Cardiac muscle cell (in vitro differentiated cells and primary cell): ENCODE measurements around the gene CYFIP1. TPM values are rescaled to one million over a fixed set of nuclear protein-coding genes. Genes with fewer than 3 reads are reported as not detected.

ENCODE experiments used
- DNase-seq, 2 donors: peaks; one replicate each; pipeline versions ENCODE4 v3.0.0 to v3.0.0-alpha.2; 2010 to 2017; ENCODE audit warnings: low read depth in 1 of 2, low spot score in 1 of 2
- H3K27ac ChIP-seq: fragments of 200-600 bp; sonication (generic); 2 replicates; pipeline ENCODE4 v1.5.1; 2016
- H3K27me3 ChIP-seq: fragments of 200-600 bp; sonication (generic); 2 replicates; pipeline ENCODE4 v1.6.0; 2016; ENCODE audit warnings: control low read depth
- H3K36me3 ChIP-seq: fragments of 200-600 bp; sonication (generic); 2 replicates; pipeline ENCODE4 v1.5.1; 2016; ENCODE audit warnings: control low read depth
- H3K4me1 ChIP-seq: fragments of 200-600 bp; sonication (generic); 2 replicates; pipeline ENCODE4 v1.8.1; 2017; ENCODE audit warnings: low read depth, mild to moderate bottlenecking, mixed run types
- H3K4me3 ChIP-seq: fragments of 200-600 bp; sonication (generic); 2 replicates; pipeline ENCODE4 v1.5.1; 2016; ENCODE audit warnings: mild to moderate bottlenecking
- H3K9me3 ChIP-seq: fragments of 200-600 bp; sonication (generic); 2 replicates; pipeline ENCODE4 v1.5.1; 2017; ENCODE audit warnings: low read depth, mild to moderate bottlenecking, control low read depth
- CTCF ChIP-seq: IDR thresholded peaks from 2 replicates; pipeline ENCODE4 v1.5.1; 2012; ENCODE audit warnings: low read depth, mild to moderate bottlenecking, low read length
- polyA plus RNA-seq: library from polyadenylated mRNA; unstranded; fragments of >200 nt; fragmentation: Nextera tagmentation; extraction: Ambion mirVana; gene quantifications from 2 replicates; pipeline ENCODE4 v1.2.1, GENCODE V29; 2016
- total RNA-seq: library from RNA; depleted of rRNA; stranded (reverse); fragments of >200 nt; gene quantifications from 2 replicates; pipeline ENCODE4 v1.2.3, GENCODE V29; 2016

The CYFIP1 gene
- total and polyA plus RNA-seq, 2 experiments from 2014 or later: 32.9 to 38.7 TPM

DNA sequence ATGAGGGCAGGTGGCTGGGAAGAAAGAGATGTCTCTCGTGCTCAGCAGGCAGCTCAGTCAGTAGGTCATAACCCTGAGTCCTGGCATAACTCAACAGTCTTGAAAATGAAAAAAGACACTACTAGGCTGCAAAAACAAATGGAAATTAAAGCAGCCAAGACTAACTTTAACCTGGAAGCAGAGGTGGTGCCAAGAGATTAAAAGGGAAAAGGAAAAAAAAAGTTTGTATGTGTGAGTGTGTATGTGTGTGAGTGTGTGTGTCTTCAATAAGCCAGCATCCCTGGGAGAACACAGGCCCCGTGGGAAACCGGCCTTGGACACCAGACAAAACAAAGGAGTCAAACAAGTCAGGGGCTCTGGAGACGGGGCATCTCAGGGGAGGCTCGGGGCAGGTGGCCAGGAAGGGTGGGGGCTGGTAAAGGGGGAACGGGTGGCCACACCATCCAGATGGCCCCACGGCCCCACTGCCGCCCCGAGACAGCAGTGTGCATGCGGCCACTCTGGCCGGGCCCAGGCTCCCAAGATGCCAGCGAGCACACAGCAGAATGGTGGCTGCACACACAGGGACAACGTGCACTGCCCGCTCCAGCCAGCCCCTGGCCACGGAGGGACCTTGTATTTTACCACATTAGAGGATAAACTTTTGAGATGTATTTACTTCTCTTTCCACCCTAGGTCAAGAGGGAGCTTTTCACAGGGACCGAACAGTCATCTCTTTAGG lies 23.8 kb downstream of the CYFIP1 start:
- no peak for TF ChIP-seq CTCF
- H3K27ac ChIP-seq: no peak overlapping the region
- H3K36me3 ChIP-seq: no peaks in the 10 kb centered on the region
- H3K9me3 ChIP-seq: no peaks in the 10 kb centered on the region
- no peak overlapping the region for H3K4me3 ChIP-seq
- peak in 1 of 2 donors; percentile 64 for DNase-seq
- no peaks in the 10 kb centered on the region for H3K27me3 ChIP-seq
- H3K4me1 ChIP-seq: no peaks in the 10 kb centered on the region

DNA sequence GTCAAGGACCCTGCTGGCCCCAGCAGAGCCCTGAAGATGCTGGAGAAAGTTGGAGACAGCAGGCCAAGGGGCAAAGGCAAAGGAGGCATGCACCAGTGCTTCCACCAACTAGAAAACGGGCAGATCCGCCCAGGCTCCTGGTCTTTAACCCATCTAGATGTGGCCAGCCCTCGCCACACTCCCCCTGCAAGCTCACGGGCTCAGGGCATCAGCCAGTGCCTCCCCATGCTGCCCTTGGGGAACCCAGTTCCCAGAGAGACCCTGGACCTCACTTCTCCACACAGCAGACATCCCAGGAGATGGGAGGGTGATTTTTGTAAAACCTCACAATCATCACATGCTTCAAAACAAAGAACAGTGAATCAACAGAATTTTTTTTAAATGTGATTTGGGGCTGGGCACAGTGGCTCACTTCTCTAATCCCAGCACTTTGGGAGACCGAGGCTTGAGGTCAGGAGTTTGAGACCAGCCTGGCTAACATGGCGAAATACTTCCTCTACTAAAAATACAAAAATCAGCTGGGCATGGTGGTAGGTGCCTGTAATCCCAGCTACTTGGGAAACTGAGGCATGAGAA lies 24.5 kb downstream of the CYFIP1 start:
- TF ChIP-seq CTCF: no peak
- H3K27me3 ChIP-seq: no peaks in the 10 kb centered on the region
- H3K4me1 ChIP-seq: no peaks in the 10 kb centered on the region
- no peaks in the 10 kb centered on the region for H3K9me3 ChIP-seq
- no peak for DNase-seq
- H3K27ac ChIP-seq: no peak overlapping the region
- no peak overlapping the region for H3K4me3 ChIP-seq
- no peaks in the 10 kb centered on the region for H3K36me3 ChIP-seq

- Histone ChIP-seq H3K4me1 (no peaks in the 10 kb centered on the region), H3K27me3 (no peaks in the 10 kb centered on the region), H3K9me3 (no peaks in the 10 kb centered on the region), H3K36me3 (no peaks in the 10 kb centered on the region), H3K27ac (no peak overlapping the region), H3K4me3 (no peak overlapping the region)
- TF ChIP-seq CTCF: no peak
- DNase-seq: no peak
Measured at GRCh38 chr15:22954798-22955543, 25.2 kb downstream of the CYFIP1 start.

DNA sequence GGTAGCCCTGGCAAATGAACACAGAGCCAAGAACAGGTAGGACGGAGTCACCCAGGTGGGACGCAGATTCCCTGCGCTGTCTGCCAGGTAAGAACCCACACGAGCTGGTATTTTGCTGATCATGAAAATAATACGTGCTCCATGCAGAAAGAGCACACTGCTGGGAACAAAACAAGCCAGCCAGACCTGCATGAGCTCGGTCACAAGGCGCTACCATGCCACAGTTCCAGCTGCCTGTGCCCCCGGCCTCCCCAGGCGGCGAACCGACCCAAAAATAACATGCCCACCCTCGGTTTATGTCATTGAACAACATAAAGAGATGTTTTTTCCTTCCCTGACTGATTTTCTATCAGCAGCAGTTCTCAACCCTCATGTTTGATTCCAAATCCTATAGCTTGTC lies 25.8 kb downstream of the CYFIP1 start:
- DNase-seq: no peak
- H3K4me3 ChIP-seq: no peak overlapping the region
- H3K9me3 ChIP-seq: no peaks in the 10 kb centered on the region
- peaks cover 4% of the 10 kb centered on the region for H3K4me1 ChIP-seq
- TF ChIP-seq CTCF: no peak
- H3K27me3 ChIP-seq: no peaks in the 10 kb centered on the region
- H3K36me3 ChIP-seq: no peaks in the 10 kb centered on the region
- H3K27ac ChIP-seq: no peak overlapping the region

GRCh38 chr15:22952796-22953579 lies 27.2 kb downstream of the CYFIP1 start:
- H3K27ac ChIP-seq: no peak overlapping the region
- no peak for TF ChIP-seq CTCF
- DNase-seq: peak in 1 of 2 donors; percentile 82
- H3K36me3 ChIP-seq: no peaks in the 10 kb centered on the region
- no peaks in the 10 kb centered on the region for H3K27me3 ChIP-seq
- peaks cover 10% of the 10 kb centered on the region for H3K4me1 ChIP-seq
- H3K9me3 ChIP-seq: no peaks in the 10 kb centered on the region
- no peak overlapping the region for H3K4me3 ChIP-seq
